Erythroblast (primary cell): ENCODE results near the gene ATP6V0B.

Experiments used
- DNase-seq, 2 experiments: peaks; one replicate each; lab custom pipeline; 2025; lab: John Stamatoyannopoulos, UW
- GATA1 ChIP-seq: IDR thresholded peaks from 2 replicates; pipeline ENCODE4 v1.6.1; 2011; ENCODE audit warnings: low read depth, mild to moderate bottlenecking, control low read depth, low read length, moderate library complexity
- POLR2A ChIP-seq: IDR thresholded peaks from 2 replicates; pipeline ENCODE4 v1.6.1; 2011; ENCODE audit warnings: mild to moderate bottlenecking, low read length

ATP6V0B gene

DNA sequence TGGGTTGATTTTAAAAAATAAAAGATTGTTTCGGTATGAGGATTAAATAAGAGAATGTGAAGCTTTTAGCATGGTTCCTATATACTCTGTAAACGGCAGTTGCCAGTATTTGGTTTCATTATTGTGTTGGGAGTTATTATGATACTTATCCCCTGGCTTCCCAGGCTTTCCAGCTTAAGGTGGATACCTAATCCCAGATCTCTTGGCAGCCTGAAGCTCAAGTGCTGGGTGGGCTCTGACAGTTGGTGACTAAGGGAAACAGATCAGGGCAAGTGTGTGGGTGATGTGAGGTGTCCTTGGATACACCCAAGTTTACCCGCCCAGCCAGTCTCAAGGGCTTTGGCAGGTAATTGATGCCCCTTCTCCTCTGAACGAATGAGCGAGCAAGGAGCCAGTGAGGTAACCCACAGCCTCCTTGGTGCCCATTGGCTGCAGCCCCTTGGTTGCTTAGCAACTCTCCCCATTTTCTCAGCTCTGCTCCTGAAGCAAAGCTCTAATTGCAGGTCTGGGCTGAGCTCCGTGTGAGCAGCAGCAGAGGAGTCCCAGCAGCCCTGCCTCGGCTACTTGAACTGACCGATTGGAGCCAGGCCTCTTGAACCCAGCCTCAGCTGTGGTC, 21.9 kb upstream of the ATP6V0B start:
- DNase-seq = peak; percentile 74 to 77
- no peak for TF ChIP-seq GATA1
- no peak for TF ChIP-seq POLR2A

GRCh38 chr1:43953361-43953760, 21.4 kb upstream of the ATP6V0B start:
- DNase-seq = no peak
- no peak for TF ChIP-seq GATA1
- TF ChIP-seq POLR2A = no peak

- no peak for DNase-seq
- no peak for TF ChIP-seq POLR2A
- no peak for TF ChIP-seq GATA1
Observed at GRCh38 chr1:43954036-43954435, 20.7 kb upstream of the ATP6V0B start.

DNA sequence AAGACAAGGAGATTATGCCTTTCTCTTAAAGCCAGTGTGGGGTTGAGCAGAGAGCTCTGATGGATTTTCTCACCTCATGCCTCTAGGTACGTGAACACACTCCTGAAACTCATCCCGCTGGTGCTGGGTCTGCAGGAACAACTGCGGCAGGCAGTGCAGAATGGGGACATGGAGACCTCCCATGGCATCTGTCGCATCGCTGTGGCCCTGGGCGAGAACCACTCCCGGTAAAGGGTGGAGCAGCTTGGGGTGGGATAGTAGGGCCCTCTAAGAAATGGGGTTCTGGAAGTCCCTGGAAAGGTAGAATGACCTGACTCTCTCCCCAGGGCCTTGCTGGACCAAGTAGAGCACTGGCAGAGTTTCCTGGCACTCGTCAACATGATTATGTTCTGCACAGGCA, 18.5 kb upstream of the ATP6V0B start:
- DNase-seq = no peak
- TF ChIP-seq GATA1 (no peak), POLR2A (no peak)

- no peak for TF ChIP-seq GATA1
- TF ChIP-seq POLR2A = no peak
- no peak for DNase-seq
Observed at GRCh38 chr1:43957407-43958040, 17.2 kb upstream of the ATP6V0B start.

DNA sequence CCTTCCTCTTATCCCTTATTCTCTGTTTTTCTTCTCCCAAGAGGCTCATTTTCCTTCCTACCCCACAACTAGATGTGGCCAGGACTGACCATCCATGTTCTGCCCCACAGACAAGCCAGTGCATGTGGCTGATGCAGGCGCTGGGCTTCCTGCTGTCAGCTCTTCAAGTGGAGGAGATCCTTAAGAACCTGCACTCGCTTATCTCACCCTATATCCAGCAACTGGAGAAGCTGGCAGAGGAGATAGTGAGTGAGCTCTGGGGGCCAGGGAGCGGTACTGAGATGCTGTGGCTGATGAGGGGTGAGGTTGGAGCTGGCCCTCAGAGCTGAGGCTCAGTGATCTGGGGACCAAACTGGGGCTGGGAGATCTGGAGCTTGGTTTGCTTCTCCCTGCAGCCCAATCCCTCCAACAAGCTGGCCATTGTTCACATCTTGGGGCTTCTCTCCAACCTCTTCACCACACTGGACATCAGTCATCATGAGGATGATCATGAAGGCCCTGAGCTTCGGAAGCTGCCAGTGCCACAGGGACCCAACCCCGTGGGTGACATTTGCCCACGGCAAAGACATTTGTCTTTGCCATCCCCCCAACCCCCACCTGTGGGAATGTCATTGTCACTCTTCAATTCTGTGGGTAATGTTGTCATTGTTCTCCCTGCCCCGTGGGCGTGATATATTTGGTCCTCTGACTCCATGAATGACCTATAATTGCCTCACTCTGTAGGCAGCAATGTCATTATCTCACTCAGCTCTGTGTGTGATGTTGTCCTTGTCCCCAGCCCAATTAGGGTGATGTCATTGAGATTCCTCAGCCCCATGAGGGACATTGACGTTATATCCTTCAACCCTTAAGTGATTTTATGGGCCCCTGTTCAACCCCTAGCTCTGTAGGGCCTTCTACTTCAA, 16.2 kb upstream of the ATP6V0B start:
- DNase-seq = peak; percentile 87 to 93
- TF ChIP-seq GATA1 (peak; percentile 76), POLR2A (no peak)

GRCh38 chr1:43960798-43961197, 14.0 kb upstream of the ATP6V0B start:
- DNase-seq = no peak
- TF ChIP-seq GATA1 = no peak

DNA sequence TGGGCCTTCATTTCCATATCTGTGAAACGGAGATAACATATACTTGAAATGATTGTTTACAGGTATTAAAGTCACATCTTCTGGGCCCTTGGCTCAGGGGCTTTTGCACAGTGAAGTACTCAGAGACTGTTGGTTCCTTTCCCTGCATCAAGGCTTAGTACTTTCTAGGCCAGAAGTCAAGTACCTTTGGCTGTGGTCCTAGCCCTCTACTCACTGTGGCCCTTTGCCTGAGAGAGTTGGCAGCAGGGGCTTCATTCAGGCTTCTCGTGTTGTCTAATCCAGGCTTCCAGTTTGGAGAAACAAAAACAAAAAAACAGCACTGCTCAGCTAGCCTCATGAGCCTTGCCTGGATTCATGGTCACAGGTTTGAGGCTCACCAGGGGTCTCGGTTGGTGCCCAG, 13.1 kb upstream of the ATP6V0B start:
- no peak for TF ChIP-seq POLR2A
- TF ChIP-seq GATA1 = no peak
- no peak for DNase-seq

DNA sequence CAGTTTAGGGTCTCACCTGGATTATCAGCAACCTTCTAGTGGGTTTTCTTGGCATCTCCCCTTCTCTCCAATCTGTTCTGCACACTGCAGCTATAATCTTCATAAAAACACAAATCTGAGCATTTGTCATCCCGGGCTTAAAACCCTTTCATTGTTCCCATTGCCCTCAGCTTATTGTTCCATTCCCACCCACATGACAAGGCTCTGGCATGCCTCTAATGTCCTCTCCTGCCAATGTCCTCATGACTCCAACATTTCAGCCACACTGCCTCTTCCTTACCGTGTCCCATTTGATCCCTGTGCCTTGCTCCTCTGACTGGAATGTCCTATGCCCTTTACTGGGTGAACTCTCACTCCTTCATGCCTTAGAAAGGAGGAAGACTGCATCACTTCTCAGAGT, 12.4 kb upstream of the ATP6V0B start:
- DNase-seq = no peak
- TF ChIP-seq POLR2A = no peak
- TF ChIP-seq GATA1 = no peak

- TF ChIP-seq GATA1 = no peak
- TF ChIP-seq POLR2A = no peak
- no peak for DNase-seq
Observed at GRCh38 chr1:43963006-43963405, 11.8 kb upstream of the ATP6V0B start.

- no peak for DNase-seq
- no peak for TF ChIP-seq POLR2A
- TF ChIP-seq GATA1 = no peak
Observed at GRCh38 chr1:43963890-43964289, 10.9 kb upstream of the ATP6V0B start.

DNA sequence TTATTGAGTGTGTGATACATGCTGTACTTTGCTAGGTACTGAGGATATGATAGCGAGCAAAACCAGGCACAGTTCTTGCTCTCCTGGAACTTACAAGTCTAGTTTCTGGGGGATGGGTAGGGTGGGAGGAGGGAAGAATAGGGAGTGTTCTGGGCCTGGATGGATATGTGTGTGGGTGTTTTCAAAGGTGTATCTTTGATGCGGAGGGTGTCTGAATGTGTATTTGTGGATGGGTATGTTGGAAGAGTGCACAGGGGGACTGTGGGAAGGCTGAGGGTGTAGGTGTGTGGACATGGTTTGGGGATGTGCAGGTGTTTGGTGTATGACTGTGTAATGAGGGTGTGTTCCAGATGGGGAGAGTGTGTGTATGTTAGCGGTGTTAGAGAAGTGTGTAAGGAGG, 9.4 kb upstream of the ATP6V0B start:
- TF ChIP-seq GATA1 (no peak), POLR2A (no peak)
- DNase-seq = no peak

GRCh38 chr1:43968348-43968948, 6.3 kb upstream of the ATP6V0B start:
- no peak for TF ChIP-seq GATA1
- no peak for TF ChIP-seq POLR2A
- DNase-seq = peak; percentile 48 to 63

GRCh38 chr1:43969416-43969745, 5.4 kb upstream of the ATP6V0B start:
- TF ChIP-seq GATA1 (no peak), POLR2A (no peak)
- no peak for DNase-seq
